A549 treated with Hydrocortisone at 1 μM for 4 hours (cell line): ENCODE data around the gene MCHR1. TPM values are rescaled to one million over a fixed set of nuclear protein-coding genes. Genes with fewer than 3 reads are reported as not detected.

Experiments
- total RNA-seq: library from RNA; stranded (reverse); fragments of 200-300 nt; extraction: Qiagen RNA extraction; gene quantifications from 5 replicates; pipeline ENCODE4 v1.2.3, GENCODE V29; 2022

MCHR1 gene, protein sequence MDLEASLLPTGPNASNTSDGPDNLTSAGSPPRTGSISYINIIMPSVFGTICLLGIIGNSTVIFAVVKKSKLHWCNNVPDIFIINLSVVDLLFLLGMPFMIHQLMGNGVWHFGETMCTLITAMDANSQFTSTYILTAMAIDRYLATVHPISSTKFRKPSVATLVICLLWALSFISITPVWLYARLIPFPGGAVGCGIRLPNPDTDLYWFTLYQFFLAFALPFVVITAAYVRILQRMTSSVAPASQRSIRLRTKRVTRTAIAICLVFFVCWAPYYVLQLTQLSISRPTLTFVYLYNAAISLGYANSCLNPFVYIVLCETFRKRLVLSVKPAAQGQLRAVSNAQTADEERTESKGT
- not detected in 5 replicates for total RNA-seq

DNA sequence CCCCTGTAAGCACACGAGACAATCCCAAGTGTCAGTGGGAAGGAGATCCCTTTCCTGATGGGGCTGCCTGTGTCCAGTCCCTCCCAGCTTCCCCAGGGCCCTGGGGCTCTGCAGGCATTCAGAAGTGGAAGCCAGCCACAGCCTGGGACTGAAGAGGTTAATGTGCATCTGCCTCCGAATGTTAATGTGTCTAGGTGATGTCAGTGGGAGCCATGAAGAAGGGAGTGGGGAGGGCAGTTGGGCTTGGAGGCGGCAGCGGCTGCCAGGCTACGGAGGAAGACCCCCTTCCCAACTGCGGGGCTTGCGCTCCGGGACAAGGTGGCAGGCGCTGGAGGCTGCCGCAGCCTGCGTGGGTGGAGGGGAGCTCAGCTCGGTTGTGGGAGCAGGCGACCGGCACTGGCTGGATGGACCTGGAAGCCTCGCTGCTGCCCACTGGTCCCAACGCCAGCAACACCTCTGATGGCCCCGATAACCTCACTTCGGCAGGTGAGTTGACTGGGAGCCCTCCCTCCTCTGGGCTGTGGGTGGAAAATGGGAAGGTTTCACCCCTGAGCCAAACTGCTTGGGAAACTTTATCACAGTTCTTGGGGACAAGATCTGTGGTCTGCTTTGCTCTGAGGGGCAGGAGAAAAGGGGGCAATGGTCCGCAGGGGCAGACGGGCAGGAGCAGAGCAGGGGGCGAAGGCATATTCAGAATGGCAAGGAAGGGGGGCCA is at the start of gene MCHR1:
Gene MCHR1, plus strand, starts transcription at position 236 of the 715 bp plus-strand sequence. Its CDS starts 169 bp downstream, at position 405.

DNA sequence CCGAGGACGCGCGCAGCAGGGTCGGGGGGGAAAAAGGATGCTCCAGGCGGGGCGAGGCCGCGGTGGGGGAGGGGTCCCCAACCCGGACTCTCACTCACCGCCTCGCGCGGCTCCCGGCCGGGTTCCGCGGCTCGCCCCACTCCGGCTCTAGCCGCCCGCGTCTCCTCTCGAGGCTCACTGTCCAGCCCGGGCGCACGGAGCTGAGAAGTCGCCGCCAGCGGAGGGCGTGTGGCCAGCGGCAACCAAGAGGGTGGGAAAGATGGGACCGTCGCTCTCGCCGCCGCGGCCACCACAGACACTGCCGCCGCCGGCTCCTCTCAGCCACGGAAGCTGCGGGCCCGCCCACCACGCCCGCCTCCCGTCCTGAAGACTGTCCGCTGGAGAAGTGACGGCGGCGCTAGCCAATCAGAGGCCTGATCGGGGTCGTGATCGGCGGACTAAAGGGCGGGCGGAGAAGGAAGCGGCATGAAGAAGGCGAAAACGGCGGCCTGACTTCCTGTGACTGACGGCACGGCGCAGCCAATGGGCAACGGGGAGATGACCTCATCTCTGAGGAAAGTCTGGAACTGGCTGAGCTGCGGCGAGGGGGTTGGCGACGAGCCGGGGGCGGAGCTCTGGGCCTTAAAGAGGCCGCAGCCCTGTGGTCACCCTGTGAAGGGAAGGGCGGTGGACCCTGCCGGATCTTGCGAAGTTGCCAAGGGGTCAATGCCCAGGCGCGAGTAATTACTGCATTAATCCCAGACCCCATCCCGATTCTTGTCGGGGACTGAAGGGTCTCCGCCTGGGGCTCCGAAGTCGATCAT is 42.7 kb upstream of the MCHR1 start, which contains the start of gene MRTFA:
Gene MRTFA, minus strand, starts transcription at position 340 of the 803 bp plus-strand sequence.

Other genes starting within 250 kb of the MCHR1 start
- 52.3 to 64.0 TPM (median 58.8 TPM) in 5 replicates for gene MRTFA, start 42.8 kb upstream of the MCHR1 start, total RNA-seq
- gene SLC25A17, start 139.9 kb downstream of the MCHR1 start, total RNA-seq: 21.4 to 25.6 TPM (median 23.7 TPM) in 5 replicates
- gene ST13, start 177.2 kb downstream of the MCHR1 start, total RNA-seq: 162 to 187 TPM (median 164 TPM) in 5 replicates
- 7.8 to 11.6 TPM (median 9.2 TPM) in 5 replicates for gene XPNPEP3, start 177.7 kb downstream of the MCHR1 start, total RNA-seq
- not detected in 5 replicates for gene DNAJB7, start 182.6 kb downstream of the MCHR1 start, total RNA-seq